Astrocyte of the spinal cord (primary cell): ENCODE results near the gene DIP2C.

Experiments used
- DNase-seq: peaks from one replicate; pipeline ENCODE4 v3.0.0; 2011; ENCODE audit warnings: low read depth, low spot score
- H3K4me3 ChIP-seq: 2 replicates; pipeline ENCODE4 v1.5.1; 2011; ENCODE audit warnings: low read depth, mild to moderate bottlenecking, low read length, moderate library complexity
- CTCF ChIP-seq: IDR thresholded peaks from 2 replicates; pipeline ENCODE4 v1.5.1; 2012; ENCODE audit warnings: low read depth, mild to moderate bottlenecking, low read length, inconsistent platforms
- in situ Hi-C: cut with HindIII; loops from 2 replicates; pipeline ENCODE4 v1.10.0; 2017; ENCODE audit warnings: low sequenced_read_pairs

Gene DIP2C

DNA sequence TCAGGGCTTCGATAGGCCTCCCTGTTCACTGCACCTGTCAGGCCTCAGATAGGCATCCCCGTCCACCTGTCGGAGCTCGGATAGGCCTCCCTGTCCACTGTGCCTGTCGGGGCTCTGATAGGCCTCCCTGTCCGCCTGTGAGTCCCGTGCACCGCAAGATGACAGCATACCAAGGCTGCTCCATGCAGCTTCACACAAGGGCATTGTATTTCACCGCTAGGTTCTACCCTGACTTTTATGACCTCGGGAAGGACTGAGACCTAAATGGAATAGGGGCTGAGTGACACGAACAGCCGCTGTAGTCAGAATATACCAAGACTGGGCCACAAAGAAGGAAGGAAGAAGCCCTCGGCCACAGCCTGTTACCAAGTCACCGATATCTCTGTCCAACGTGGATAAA is 271.2 kb downstream of the DIP2C start:
- in situ Hi-C loops = no loop called here
- DNase-seq = no peak
- no peak overlapping the region for H3K4me3 ChIP-seq
- no peak for TF ChIP-seq CTCF

DNA sequence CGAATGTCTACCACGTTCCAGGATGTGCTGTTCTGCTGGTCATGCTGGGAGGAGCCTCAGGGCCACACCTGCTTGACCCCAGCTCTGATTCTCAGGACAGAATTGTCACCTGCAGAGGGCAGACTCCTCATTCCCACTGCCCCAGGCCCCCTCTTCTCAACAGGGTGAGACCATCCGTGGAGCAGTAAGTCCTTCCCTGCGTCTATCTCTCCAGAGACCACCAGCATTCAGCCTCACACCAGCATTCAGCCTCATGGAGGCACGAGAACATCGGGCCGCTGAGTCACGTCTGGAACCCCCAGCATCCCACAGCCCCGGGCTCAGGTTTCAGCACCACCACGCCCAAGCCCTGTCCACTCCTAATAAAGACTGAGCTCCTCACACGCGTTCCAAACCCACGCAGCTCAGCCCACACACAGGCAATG is 273.4 kb downstream of the DIP2C start:
- DNase-seq = no peak
- no peak for TF ChIP-seq CTCF
- no peak overlapping the region for H3K4me3 ChIP-seq
- in situ Hi-C loops = no loop called here

- no peak for DNase-seq
- no peak overlapping the region for H3K4me3 ChIP-seq
- TF ChIP-seq CTCF = no peak
- in situ Hi-C loops = no loop called here
Measured at GRCh38 chr10:413662-414071, 275.8 kb downstream of the DIP2C start.

GRCh38 chr10:412109-412508 is 277.4 kb downstream of the DIP2C start:
- in situ Hi-C loops = no loop called here
- no peak overlapping the region for H3K4me3 ChIP-seq
- no peak for TF ChIP-seq CTCF
- DNase-seq = no peak

- in situ Hi-C loops = no loop called here
- DNase-seq = no peak
- no peak for TF ChIP-seq CTCF
- no peak overlapping the region for H3K4me3 ChIP-seq
Measured at GRCh38 chr10:411603-412002, 277.9 kb downstream of the DIP2C start.

GRCh38 chr10:409408-410040 is 279.9 kb downstream of the DIP2C start:
- no peak for TF ChIP-seq CTCF
- in situ Hi-C loops = no loop called here
- DNase-seq = no peak
- H3K4me3 ChIP-seq = no peak overlapping the region

DNA sequence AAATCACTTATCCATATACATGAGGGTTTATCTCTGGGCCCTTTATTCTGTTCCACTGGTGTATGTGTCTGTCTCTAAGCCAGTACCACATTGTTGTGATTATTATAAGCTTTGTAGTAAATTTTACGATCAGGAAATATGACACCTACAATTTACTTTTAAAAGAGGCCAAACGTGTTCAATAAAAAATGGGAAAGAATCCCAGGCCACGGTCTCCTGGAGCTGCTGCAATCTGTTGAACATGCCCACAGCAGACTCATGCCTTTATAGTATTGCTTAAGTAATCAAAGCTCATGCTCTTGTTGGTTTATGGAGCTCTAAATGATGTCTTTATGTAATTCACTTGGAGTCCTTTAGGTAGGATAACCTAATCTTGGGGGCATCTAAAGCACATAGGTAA is 281.2 kb downstream of the DIP2C start:
- no peak overlapping the region for H3K4me3 ChIP-seq
- no peak for TF ChIP-seq CTCF
- DNase-seq = no peak
- in situ Hi-C loops = no loop called here
